ENCODE results near the gene CEP44. TPM values are rescaled to one million over a fixed set of nuclear protein-coding genes. Genes with fewer than 3 reads are reported as not detected.

CEP44 gene
- total RNA-seq, 1 experiment from 2014 or later: 11.5 TPM

DNA sequence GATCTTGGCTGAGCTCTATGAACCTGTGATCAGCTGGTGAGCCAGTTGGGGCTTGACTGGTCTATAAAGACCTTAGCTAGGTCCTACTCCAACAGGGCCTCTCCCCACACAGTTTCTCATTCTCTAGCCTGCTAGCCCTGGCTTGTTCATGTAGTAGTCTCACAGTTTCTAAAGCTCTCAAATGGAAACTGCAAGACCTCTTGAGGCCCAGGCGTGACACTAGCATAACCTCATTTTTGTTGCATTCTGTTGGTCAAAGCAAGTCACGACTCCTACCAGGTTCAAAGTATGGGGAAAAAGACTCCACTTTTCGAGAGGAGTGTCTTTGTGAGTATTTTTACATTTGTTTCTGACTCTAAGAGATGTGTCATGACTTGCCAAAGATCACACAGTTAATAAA is 50.9 kb downstream of the CEP44 start:
- Histone ChIP-seq H3K4me2 (ENCODE audit: low read length) (no peak overlapping the region), H3K9me3 (ENCODE audit: control insufficient read depth in 1 of 2, insufficient read depth in 1 of 2, low read depth in 1 of 2, low read length in 2 of 2) (no peaks in the 10 kb centered on the region), H3K79me2 (ENCODE audit: insufficient read depth, low read length) (no peaks in the 10 kb centered on the region), H2AFZ (ENCODE audit: low read depth, low read length, poor library complexity, severe bottlenecking) (no peak overlapping the region), H4K20me1 (ENCODE audit: insufficient read depth) (no peaks in the 10 kb centered on the region), H3K27ac (ENCODE audit: low read depth, low read length) (no peak overlapping the region), H3K4me1 (ENCODE audit: control insufficient read depth in 1 of 2, insufficient read depth in 2 of 2, low read length in 2 of 2) (no peaks in the 10 kb centered on the region), H3K4me3 (replicated peaks in 1 of 2; ENCODE audit: low read depth in 1 of 2, low read length in 2 of 2) (no peak overlapping the region), H3K27me3 (ENCODE audit: insufficient read depth, low read length) (no peaks in the 10 kb centered on the region), H3K36me3 (ENCODE audit: control insufficient read depth in 1 of 2, insufficient read depth in 2 of 2, low read length in 2 of 2) (no peaks in the 10 kb centered on the region), H3K9ac (ENCODE audit: low read length) (no peak overlapping the region), H3K9me2 (ENCODE audit: insufficient read depth) (no peaks in the 10 kb centered on the region)
- ChIA-PET RAD21 (ENCODE audit: low non-redundant PET in 1 of 2, low total read pairs in 2 of 2, uncharacterized antibody in 2 of 2, unreplicated experiment in 2 of 2) (no interaction called here), CTCF (no interaction called here), POLR2A (no interaction called here)
- intact Hi-C loops (cut with micrococcal nuclease): no loop called here
- TF ChIP-seq EZH2phosphoT487 (IDR thresholded peaks at IDR 0.05; ENCODE audit: borderline replicate concordance) (no peak), CEBPB (IDR thresholded peaks at IDR 0.05; ENCODE audit: low read depth) (no peak), SRF (IDR thresholded peaks at IDR 0.05; ENCODE audit: low read depth) (no peak), ZNF274 (IDR thresholded peaks at IDR 0.05; ENCODE audit: low read depth, low read length) (no peak), POLR2AphosphoS5 (IDR thresholded peaks at IDR 0.05; ENCODE audit: low read depth, low read length) (no peak), CBX3 (IDR thresholded peaks at IDR 0.05; ENCODE audit: low read depth) (no peak), SP1 (IDR thresholded peaks at IDR 0.05; ENCODE audit: low read depth) (no peak), JUND (IDR thresholded peaks at IDR 0.05) (no peak), POLR2A (IDR thresholded peaks at IDR 0.05; ENCODE audit: borderline replicate concordance, extremely low read depth, insufficient read depth, insufficient read length) (no peak)
- TF ChIP-seq, protein P1, sequence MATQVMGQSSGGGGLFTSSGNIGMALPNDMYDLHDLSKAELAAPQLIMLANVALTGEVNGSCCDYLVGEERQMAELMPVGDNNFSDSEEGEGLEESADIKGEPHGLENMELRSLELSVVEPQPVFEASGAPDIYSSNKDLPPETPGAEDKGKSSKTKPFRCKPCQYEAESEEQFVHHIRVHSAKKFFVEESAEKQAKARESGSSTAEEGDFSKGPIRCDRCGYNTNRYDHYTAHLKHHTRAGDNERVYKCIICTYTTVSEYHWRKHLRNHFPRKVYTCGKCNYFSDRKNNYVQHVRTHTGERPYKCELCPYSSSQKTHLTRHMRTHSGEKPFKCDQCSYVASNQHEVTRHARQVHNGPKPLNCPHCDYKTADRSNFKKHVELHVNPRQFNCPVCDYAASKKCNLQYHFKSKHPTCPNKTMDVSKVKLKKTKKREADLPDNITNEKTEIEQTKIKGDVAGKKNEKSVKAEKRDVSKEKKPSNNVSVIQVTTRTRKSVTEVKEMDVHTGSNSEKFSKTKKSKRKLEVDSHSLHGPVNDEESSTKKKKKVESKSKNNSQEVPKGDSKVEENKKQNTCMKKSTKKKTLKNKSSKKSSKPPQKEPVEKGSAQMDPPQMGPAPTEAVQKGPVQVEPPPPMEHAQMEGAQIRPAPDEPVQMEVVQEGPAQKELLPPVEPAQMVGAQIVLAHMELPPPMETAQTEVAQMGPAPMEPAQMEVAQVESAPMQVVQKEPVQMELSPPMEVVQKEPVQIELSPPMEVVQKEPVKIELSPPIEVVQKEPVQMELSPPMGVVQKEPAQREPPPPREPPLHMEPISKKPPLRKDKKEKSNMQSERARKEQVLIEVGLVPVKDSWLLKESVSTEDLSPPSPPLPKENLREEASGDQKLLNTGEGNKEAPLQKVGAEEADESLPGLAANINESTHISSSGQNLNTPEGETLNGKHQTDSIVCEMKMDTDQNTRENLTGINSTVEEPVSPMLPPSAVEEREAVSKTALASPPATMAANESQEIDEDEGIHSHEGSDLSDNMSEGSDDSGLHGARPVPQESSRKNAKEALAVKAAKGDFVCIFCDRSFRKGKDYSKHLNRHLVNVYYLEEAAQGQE (IDR thresholded peaks at IDR 0.05; ENCODE audit: low read depth): no peak
- TF ChIP-seq, protein P2, sequence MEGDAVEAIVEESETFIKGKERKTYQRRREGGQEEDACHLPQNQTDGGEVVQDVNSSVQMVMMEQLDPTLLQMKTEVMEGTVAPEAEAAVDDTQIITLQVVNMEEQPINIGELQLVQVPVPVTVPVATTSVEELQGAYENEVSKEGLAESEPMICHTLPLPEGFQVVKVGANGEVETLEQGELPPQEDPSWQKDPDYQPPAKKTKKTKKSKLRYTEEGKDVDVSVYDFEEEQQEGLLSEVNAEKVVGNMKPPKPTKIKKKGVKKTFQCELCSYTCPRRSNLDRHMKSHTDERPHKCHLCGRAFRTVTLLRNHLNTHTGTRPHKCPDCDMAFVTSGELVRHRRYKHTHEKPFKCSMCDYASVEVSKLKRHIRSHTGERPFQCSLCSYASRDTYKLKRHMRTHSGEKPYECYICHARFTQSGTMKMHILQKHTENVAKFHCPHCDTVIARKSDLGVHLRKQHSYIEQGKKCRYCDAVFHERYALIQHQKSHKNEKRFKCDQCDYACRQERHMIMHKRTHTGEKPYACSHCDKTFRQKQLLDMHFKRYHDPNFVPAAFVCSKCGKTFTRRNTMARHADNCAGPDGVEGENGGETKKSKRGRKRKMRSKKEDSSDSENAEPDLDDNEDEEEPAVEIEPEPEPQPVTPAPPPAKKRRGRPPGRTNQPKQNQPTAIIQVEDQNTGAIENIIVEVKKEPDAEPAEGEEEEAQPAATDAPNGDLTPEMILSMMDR (IDR thresholded peaks at IDR 0.05 in 2 of 3, conservative IDR thresholded peaks at IDR 0.05 in 1 of 3; ENCODE audit: borderline replicate concordance in 1 of 3, insufficient read depth in 1 of 3, low read depth in 2 of 3, low read length in 2 of 3): no peak
- no peak for ATAC-seq
- no peak for DNase-seq (ENCODE audit: low read depth, low spot score)
- BruUV-seq (replicated peaks): no TSS peak
